Smooth muscle cell of the brain vasculature (primary cell): Measurements from ENCODE around the gene MYO10.
A peak's percentile ranks its signal among the peaks of the same experiment; 100 is the strongest.

ENCODE experiments used
- DNase-seq: peaks from one replicate; pipeline ENCODE4 v3.0.0-alpha.2; 2012; ENCODE audit warnings: low read depth, low spot score

MYO10 gene

DNA sequence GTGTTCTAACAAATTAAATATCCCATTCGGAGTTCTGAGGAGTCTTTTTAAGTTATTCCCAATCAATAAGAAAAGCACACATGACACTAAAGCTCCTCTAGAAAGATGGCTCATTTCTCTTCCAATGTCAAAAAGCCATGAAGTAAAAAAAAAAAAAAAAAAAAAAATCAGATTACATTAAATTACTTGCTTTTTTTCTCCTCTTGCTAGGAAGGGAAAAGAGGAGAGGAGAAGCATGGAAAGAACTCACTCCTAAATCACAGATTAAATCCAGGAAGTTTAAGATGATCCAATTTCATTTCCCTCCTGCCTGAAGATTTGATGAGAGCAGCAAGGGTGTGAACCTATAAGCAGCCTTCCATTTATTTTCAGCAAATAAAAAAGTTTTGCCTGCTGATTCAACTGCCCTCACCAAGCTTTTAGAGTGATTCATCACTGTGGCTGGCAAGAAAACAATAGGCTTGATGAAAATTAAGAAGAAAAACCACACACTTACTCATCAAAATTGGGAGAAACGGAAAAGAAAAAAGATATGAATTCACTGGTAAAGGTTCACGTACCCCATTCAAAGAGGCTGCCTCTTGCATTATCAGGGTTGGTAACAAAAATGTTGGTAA, 19.7 kb downstream of the MYO10 start:
- no peak for DNase-seq

DNA sequence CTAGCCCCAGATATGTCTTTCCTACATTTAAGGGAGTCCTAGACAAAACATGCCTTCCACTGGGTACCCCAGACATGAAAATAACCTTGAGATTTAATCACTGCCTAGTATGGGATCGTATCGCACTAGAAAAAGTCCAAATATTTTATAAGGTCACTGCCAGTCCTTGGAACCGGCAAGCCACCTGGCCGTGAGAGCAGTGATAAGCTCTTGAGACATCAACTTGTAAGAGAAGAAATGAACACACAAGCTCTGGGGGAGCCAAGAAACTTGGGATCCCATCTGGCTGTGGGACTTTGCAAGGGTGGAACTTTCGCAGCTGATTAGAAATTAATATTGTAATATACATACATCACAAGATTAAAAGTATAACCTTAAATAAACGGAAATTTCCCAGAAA, 21.5 kb downstream of the MYO10 start:
- DNase-seq = no peak

DNA sequence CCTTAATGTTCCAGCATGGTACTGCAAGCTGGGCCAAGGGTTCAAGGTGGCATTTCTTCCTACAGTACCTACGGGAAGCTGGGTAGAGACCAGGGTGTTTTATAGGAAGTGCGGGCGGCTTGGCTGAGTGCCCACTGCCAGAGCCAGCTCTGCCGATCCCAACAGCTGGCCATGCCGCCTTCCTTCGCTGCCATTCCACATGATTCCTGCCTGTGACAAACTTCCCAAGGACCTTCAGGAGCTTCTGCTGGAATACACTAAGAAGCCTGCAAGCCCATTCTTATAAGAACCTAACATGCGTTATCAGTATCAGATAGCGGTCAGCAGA, 22.0 kb downstream of the MYO10 start:
- DNase-seq = no peak

DNA sequence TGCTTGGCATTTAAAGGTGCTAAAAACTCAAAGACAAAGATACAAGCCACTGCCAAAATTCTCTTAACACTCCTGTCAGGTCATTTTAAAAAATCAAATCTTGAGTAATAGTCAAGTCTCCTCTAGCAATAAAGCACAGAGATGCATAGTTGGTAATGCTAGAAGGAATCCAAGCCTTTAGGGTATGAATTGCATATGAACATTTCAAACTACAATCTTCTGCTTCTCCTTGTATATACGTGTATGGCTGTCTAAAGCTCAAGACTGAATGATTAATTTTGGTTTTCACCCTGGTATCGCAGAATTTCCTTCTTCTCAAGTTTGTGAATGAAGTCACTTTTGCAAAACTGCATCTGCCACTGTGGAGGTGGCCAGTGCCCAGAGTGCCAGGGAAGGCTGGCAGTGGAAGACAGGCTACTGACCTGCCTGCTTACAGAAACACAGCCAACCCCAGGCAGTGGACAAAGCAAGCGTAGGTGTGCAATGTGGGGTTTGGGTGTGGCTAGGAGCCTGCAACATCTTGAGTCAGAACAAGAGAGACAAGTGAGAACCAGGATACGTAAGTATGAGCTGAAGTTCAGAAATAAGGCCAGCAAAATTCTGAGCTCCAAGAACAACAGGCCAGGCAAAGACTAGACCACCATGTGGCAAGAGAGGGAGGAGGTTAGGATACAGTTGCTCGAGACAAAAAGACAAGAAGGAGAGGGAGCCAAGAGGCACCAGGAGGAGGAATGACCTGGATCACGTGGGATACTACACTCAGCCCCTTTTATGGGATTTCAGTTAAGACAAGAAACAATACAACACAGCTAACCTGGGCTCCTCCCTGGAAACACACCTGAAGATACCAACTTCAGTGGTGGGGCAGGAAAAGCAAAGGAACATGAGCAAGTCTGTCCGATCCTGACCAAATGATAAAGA, 22.6 kb downstream of the MYO10 start:
- no peak for DNase-seq

DNA sequence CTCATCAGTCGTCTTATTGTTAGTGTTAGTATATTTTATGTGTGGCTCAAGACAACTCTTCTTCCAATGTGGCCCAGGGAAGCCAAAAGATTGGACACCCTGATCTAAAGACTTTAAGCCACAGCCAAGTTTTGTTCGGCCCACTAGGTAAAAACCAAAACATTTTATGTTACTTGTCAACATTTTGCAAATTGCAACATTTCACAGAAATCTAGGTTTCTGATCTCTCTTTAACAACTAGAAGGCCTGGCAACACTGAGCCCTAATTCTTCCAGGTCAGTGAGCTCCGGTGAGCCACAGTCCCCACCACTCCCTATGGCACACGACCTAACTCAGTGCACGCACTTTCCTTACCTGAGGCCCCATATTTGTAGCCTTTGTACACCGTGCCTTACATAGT, 24.0 kb downstream of the MYO10 start:
- DNase-seq = no peak

DNA sequence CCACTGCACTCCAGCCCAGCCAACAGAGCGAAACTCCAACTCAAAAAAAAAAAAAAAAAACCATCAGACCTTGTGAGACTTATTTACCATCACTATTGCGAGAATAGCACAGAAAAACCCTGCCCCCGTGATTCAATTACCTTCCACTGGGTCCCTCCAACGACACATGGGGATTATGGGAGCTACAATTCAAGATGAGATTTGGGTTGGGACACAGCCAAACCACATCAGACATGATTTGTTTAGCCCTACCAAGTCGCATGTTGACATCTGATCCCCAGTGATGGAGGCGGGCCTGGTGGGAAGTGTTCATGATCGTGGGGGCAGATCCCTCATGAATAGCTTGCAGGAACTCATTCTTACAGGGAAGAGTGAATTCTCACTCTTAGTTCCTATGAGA, 26.6 kb downstream of the MYO10 start:
- DNase-seq = peak; percentile 81

DNA sequence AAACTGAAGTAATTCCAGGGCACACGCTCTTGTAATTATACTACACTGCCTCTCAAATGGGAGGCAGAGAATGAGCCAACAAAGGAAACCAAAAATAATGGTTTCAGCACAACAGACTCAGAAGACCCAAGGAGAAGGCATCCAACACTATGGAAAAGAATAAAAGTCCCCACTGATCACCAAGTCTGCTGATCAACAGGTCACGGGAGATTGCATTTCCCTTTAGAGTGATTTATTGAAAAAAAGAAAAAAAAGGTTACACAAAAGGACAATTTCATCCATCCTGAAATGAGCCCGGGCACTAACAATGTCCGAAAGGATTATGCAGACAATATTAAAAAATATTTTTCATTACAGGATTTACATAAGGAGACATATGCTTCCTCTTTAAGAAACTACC, 28.8 kb downstream of the MYO10 start:
- no peak for DNase-seq

DNA sequence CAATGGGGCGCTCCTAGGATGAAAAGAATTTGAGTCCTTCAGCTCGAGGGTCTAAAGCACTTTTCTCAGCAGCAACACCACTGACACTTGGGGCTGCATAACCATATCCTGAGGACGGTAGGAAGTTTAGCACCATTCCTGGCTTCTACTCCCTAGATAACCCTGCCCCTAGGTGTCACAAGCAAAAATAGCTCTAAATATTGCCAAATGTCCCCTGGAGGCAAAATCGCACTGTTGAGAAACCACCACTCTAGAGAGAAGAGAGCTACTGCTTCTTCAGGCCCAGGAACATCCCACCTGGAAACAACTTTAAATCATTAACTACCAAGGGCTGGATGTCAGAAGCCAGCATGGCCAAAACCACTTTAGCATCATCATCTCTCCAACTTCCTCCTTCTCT, 29.8 kb downstream of the MYO10 start:
- DNase-seq = no peak

DNA sequence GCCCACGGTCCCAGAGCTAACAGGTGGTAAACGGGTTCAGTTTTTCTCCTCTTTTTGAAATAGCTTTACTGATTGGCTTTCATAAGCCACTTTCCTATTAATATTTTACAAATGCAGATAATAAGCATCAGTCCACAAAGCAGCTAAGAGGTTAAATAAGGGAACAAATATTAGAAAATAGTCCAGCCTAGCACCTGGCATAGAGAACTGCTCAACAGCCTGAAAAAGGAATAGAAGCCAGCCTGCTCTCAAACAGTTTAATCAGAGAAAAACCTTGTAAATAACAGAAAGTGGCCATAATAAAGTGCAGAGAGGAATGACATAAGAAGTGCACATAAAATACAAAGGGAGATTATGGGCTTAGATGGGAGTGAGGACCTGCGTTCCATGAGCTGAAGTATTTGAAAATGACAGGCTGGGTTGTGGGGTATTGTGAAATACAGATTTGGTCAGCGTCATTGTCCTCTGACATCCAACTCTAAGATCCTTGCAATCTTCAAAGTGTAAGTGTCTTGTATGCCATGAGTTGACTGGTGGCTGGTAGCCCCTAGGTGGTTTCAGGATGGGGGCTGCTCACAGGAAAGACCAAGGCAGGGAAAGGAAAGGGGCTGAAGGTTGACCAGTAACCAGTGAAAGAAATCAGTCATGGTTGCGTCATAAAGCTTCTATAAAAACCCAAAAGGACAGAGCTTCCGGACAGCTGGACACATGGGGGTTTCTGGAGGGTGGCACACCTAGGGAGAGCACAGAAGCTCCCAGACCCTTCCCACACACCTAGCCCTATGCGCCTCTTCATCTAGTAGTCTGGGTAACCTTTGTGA, 32.4 kb downstream of the MYO10 start:
- DNase-seq = no peak

DNA sequence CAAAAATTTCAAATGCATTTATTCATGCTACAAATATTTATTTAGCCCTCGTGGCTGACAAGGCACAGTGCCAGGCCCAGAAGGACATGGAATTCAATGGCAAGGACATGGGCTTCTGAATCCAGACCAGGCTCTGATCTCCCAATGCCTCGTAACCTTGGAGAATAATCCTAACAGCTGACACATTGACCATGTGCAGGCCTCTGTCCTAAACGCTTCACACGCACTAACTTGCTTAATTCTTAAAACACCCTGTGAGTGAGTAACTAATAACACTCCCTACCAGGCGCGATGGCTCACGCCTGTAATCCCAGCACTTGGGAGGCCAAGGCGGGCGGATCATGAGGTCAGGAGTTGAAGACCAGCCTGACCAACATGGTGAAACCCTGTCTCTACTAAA, 33.2 kb downstream of the MYO10 start:
- DNase-seq = no peak

DNA sequence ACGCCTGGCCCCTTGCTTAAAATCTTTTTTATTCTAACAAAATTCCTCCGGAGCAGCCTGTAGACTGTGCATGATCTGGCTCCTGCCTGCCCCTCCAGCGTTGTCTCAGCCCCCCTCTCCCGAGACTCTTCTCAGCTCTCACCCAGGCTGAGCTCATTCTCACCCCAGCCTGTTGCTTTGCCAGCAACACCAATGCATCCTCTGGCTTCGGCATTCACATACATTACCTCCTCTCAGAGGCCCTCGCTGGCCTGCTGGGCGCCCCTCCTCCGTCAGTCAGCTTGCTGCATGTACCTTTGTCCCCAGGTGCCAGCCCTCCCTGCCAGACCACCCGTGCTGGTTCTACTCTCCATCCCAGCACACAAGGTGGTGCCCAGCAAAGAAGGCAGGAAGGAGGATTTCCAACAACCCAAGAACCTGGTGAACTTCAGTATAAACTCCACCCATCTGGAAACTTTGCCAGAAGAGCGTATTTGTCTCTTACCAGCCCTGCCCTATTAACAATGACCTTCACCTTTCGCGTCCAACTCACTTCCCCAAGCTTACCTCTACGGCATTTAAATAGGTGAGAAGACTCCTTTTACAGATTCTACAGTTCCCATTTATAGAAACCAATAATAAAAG, 35.0 kb downstream of the MYO10 start:
- no peak for DNase-seq

DNA sequence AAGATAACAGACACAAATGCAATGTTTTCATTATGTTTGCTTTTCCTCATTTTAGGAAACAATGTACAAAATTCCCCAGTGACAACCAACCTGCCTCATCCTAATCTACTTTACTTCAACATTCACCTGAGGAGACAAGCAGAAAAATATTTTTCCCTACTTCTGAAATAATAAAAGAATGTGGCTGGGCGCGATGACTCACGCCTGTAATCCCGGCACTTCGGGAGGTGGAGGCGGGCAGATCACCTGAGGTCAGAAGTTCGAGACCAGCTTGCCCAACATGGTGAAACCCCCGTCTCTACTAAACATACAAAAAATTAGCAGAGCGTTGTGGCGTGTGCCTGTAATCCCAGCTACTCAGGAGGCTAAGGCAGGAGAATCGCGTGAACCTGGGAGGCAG, 36.9 kb downstream of the MYO10 start:
- DNase-seq = no peak

DNA sequence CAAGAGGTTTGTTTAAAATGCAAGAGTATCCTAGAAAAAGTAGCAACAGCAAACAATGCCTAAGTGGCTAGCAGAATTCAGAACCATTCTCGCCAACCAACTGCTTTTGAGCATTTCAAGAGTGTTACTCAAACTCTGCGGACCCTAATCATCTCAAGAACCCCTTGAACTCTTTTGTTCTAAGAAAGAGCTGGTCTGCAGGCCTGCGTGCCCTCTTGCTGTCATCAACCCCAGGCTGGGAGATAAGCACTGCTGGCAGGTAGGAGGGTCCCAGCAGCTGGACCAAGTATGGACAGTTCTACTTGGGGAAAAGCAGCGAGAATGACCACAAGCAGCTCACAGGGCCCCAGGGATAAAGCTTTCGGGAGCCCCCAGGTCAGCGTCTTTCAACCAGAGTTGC, 38.3 kb downstream of the MYO10 start:
- DNase-seq = no peak

DNA sequence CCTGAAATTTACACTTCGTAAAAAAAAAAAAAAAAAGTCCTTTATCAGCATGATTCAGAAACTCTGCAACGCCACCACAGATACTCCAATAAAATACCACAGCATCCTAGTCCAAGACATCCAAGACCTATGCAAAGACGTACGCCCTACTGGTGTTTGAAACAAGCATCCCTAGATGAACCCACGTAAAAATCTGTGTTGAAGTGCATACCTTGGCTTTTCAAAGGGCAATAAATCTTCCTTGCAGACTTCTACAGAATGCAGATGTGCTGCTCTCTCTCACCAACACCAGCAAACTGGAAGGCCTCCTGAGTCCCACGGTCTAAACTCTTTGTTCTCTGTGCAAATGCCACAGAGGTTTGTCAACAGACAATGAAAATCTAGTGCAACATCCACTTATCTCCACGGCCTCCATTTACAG, 38.8 kb downstream of the MYO10 start:
- DNase-seq = no peak

DNA sequence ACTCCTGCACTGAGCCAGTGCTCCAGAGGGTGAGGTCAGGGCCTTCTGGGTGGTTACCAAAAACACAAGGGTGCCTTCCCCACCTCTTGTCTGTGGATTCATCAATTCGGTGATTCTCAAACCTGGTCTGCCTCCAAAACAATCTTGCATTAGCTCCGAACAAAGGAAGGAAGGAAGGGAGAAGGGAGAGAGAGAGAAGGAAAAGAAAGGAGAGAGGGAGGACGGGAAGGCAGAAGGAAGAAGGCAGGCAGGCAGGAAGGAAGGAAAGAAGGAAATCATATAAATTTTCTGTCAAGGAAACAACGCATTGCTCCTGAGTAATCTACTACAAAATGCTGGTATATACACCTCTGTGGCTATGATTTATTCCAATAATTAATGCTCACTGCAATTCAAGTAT, 39.3 kb downstream of the MYO10 start:
- DNase-seq = no peak

DNA sequence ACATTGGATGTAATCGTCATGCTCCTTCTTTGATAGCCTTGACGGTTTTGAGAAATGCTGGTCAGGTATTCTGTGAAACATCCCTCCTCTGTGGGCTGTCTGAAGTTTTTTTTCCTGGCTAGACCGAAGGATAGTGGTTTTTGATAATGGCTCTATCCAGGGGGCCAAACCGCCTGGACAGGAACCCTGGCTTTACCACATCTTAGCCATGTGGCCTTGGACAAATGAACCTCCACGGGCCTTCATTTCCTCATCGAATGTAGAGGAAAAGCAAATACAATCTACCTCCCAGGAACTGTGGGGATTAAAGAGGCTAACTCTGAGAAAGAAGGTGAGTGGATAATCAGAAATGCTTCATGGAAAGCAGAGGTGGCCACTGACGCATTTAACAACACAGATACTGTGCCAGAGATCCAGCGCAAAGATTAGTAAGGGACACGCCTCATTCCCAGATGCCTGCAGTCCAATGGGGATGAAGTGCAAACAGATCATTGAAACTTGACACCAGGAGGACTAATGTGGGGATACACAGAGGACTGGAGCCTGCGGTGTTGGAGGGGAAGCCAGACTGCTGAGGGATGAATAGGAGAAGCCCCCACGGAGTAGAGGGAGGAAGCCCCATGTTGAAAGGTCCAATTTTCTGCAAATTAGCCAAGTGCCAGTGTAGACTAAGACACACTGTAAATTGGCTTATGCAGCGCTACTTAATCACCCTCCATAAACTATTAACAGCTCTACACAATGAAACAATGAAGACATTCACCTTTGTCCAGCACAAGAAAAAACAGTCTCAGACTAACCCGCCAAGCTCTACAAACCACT, 41.6 kb downstream of the MYO10 start:
- no peak for DNase-seq

DNA sequence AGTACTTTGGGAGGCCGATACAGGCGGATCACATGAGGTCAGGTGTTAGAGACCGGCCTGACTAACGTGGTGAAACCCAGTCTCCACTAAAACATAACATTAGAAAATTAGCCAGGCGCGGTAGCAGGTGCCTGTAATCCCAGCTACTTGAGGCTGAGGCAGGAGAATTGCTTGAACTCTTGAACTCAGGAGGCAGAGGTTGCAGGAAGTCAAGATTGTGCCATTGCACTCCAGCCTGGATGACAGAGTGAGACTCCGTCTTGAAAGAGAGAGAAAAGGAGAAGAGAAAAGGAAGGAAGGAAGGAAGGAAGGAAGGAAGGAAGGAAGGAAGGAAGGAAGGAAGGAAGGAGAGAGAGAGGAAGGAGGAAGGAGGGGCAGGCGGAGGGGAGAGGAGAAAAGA, 45.1 kb downstream of the MYO10 start:
- DNase-seq = no peak

DNA sequence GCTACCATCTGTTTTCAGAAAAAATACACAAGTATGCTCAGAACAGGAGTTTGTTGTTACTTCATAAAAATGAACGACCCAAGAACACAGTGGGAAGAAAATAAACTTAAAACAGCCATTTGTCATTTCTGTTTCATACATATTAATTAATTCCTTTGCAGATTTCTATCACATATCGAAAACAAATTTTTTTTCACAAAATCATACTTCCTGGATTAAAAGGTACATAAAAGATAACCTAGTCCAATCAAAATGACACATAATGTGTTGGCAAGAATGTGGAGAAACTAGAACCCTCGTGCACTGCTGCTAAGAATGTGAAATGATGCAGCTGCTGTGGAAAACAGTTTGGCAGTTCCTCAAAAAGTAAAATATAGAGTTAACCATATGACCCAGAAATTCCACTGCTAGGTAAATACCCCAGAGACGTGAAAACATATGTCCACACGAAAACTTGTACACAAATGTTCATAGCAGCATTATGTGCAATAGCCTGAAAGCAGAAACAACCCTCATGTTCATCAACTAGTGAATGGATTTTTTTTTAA, 46.0 kb downstream of the MYO10 start:
- DNase-seq = no peak

DNA sequence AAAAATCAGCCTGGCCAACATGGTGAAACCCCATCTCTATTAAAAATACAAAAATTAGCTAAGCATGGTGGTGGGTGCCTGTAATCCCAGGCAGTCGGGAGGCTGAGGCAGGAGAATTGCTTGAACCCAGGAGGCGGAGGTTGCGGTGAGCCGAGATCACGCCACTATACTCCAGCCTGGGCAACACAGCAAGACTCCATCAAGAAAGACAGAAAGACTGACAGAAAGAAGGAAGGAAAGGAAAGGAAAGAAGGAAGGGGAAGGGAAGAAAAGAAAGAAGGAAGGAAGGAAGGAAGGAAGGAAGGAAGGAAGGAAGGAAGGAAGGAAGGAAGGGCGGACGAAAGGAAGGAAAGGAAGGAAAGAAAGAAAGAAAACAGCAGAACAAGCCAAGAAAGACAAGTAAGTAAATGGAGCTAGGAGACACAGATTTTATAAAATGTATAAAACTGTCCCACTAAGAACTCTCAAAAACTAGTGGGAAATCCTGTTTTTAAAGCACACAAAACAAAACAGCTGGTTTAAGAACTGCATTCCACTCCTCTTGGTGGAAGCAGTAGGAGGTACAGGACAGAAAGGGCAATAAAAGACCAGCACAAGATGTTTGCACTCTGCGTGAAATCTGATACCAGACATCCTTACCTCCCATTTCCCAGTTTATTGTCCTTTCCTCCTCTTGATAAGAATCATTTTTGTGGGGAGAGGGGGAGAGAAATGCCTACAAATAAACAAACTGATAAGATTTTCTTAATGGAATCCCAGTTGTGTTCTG, 46.7 kb downstream of the MYO10 start:
- DNase-seq = no peak

DNA sequence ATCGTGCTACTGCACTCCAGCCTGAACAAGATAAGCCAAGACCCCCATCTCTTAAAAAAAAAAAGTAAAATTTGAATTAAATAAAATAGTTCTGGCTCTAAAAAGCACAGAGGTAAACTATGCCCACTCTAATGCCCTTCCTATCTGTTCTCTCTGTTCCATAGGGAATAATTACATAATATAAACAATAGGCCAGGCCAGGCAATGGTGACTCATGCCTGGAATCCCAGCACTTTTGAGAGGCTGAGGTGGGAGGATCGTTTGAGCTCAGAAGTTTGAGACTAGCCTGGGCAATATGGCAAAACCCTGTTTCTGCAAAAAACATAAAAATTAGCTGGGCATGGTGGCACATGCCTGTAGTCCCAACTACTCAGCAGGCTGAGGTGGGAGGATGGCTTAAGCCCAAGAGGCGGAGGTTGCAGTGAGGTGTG, 47.4 kb downstream of the MYO10 start:
- no peak for DNase-seq
